OCI-LY1 (cell line): Measurements from ENCODE around the gene TBCD.
A peak's percentile ranks its signal among the peaks of the same experiment; 100 is the strongest.

Source experiments
- H2AFZ ChIP-seq: fragments of 200-600 bp; sonication (generic), shearing (Covaris generic); 2 replicates; pipeline ENCODE4 v1.6.0; 2014; ENCODE audit warnings: antibody characterized with exemption, mild to moderate bottlenecking, low read length
- H3F3A ChIP-seq: fragments of 200-600 bp; sonication (generic), shearing (Covaris generic); 2 replicates; pipeline ENCODE4 v1.6.0; 2014; ENCODE audit warnings: mild to moderate bottlenecking, antibody characterized with exemption, low read length, moderate library complexity; ENCODE audit not compliant: insufficient read depth
- H3K27ac ChIP-seq: fragments of 200-600 bp; sonication (generic); 2 replicates; pipeline ENCODE4 v1.5.1; 2014; ENCODE audit warnings: low read length, mixed run types, mild to moderate bottlenecking, low read depth; ENCODE audit not compliant: poor library complexity, severe bottlenecking
- H3K27me3 ChIP-seq: fragments of 200-600 bp; sonication (generic); 2 replicates; pipeline ENCODE4 v1.6.0; 2014; ENCODE audit warnings: antibody characterized with exemption, mild to moderate bottlenecking, low read length, moderate library complexity; ENCODE audit not compliant: insufficient read depth
- H3K36me3 ChIP-seq: fragments of 200-600 bp; sonication (generic); 2 replicates; pipeline ENCODE4 v1.6.1; 2014; ENCODE audit warnings: mild to moderate bottlenecking, antibody characterized with exemption, low read length, moderate library complexity, mixed read lengths; ENCODE audit not compliant: insufficient read depth
- H3K4me1 ChIP-seq: fragments of 200-600 bp; sonication (generic); 2 replicates; pipeline ENCODE4 v1.5.1; 2014; ENCODE audit warnings: mild to moderate bottlenecking, low read length, moderate library complexity; ENCODE audit not compliant: insufficient read depth, severe bottlenecking
- H3K4me2 ChIP-seq: fragments of 200-600 bp; sonication (generic), shearing (Covaris generic); 2 replicates; pipeline ENCODE4 v1.6.1; 2014; ENCODE audit warnings: low read length
- H3K4me3 ChIP-seq: fragments of 200-600 bp; sonication (generic); 2 replicates; pipeline ENCODE4 v1.5.1; 2014; ENCODE audit warnings: low read length, low read depth, mild to moderate bottlenecking, mixed read lengths; ENCODE audit not compliant: poor library complexity, severe bottlenecking
- H3K79me2 ChIP-seq: fragments of 200-600 bp; shearing (Covaris generic); 2 replicates; pipeline ENCODE4 v1.6.1; 2016; ENCODE audit warnings: mixed run types, low read length, mixed read lengths; ENCODE audit not compliant: insufficient read depth
- H3K9ac ChIP-seq: fragments of 200-600 bp; sonication (generic), shearing (Covaris generic); 2 replicates; pipeline ENCODE4 v1.6.1; 2014; ENCODE audit warnings: mild to moderate bottlenecking, low read length, mixed read lengths
- H3K9me2 ChIP-seq: fragments of 200-600 bp; sonication (generic), shearing (Covaris generic); 2 replicates; pipeline ENCODE4 v1.6.1; 2014; ENCODE audit warnings: low read depth, mild to moderate bottlenecking, low read length, mixed read lengths
- H3K9me3 ChIP-seq: fragments of 200-600 bp; shearing (Covaris generic); 2 replicates; pipeline ENCODE4 v1.6.1; 2014; ENCODE audit warnings: low read length, mixed read lengths
- H4K20me1 ChIP-seq: fragments of 200-600 bp; sonication (generic), shearing (Covaris generic); 2 replicates; pipeline ENCODE4 v1.6.0; 2016; ENCODE audit warnings: mild to moderate bottlenecking, low read length; ENCODE audit not compliant: insufficient read depth
- CTCF ChIP-seq: fragments of 200-600 bp; sonication (generic), shearing (Covaris generic); IDR thresholded peaks from 2 replicates; pipeline ENCODE4 v1.5.1; 2017; ENCODE audit warnings: mild to moderate bottlenecking, antibody characterized with exemption, low read length, moderate library complexity, mixed read lengths
- EZH2 ChIP-seq: fragments of 200-600 bp; sonication (generic), shearing (Covaris generic); IDR thresholded peaks from 2 replicates; pipeline ENCODE4 v1.8.0; 2017; ENCODE audit warnings: borderline replicate concordance, mixed run types, mild to moderate bottlenecking, antibody characterized with exemption, low read length, moderate library complexity, mixed read lengths

TBCD gene

GRCh38 chr17:82871056-82871775 is 119.4 kb downstream of the TBCD start:
- H3F3A ChIP-seq: no peaks in the 10 kb centered on the region
- TF ChIP-seq EZH2 (no peak), CTCF (peak; percentile 64)
- peaks cover 50% of the 10 kb centered on the region for H3K4me1 ChIP-seq
- peaks cover 25% of the 10 kb centered on the region; the same call in 1 of the 2 replicates for H3K36me3 ChIP-seq
- H3K9ac ChIP-seq: peak overlapping the region; percentile 57
- H3K9me2 ChIP-seq: no peaks in the 10 kb centered on the region
- H3K27me3 ChIP-seq: no peaks in the 10 kb centered on the region
- H3K4me3 ChIP-seq: peak overlapping the region; percentile 36
- H3K9me3 ChIP-seq: no peaks in the 10 kb centered on the region
- H3K4me2 ChIP-seq: peak overlapping the region; percentile 58
- H4K20me1 ChIP-seq: no peaks in the 10 kb centered on the region
- no peaks in the 10 kb centered on the region for H3K79me2 ChIP-seq
- H2AFZ ChIP-seq: no peak overlapping the region
- H3K27ac ChIP-seq: peak overlapping the region; percentile 93

GRCh38 chr17:82871776-82872561 is 120.1 kb downstream of the TBCD start:
- peak overlapping the region; percentile 36 for H3K4me3 ChIP-seq
- H3K79me2 ChIP-seq: no peaks in the 10 kb centered on the region
- no peak overlapping the region for H2AFZ ChIP-seq
- H3K36me3 ChIP-seq: peaks cover 25% of the 10 kb centered on the region; the same call in 1 of the 2 replicates
- H3K9me3 ChIP-seq: no peaks in the 10 kb centered on the region
- H3K27ac ChIP-seq: peak overlapping the region; percentile 93
- H3K9me2 ChIP-seq: no peaks in the 10 kb centered on the region
- peak overlapping the region; percentile 57 for H3K9ac ChIP-seq
- H3K4me1 ChIP-seq: peaks cover 44% of the 10 kb centered on the region
- H3K4me2 ChIP-seq: peak overlapping the region; percentile 58
- no peaks in the 10 kb centered on the region for H3K27me3 ChIP-seq
- no peaks in the 10 kb centered on the region for H4K20me1 ChIP-seq
- TF ChIP-seq CTCF (0 out of 2 replicates have a peak, but pooled peaks have one; percentile 11), EZH2 (no peak)
- H3F3A ChIP-seq: no peaks in the 10 kb centered on the region

- H3K9me3 ChIP-seq: no peaks in the 10 kb centered on the region
- peak overlapping the region; percentile 93 for H3K27ac ChIP-seq
Observed at GRCh38 chr17:82872591-82873520, 121.0 kb downstream of the TBCD start.

More at GRCh38 chr17:82872591-82873520, 121.0 kb downstream of the TBCD start:
- H4K20me1 ChIP-seq: no peaks in the 10 kb centered on the region
- H3K79me2 ChIP-seq: no peaks in the 10 kb centered on the region
- peak overlapping the region; percentile 57; the same call in 1 of the 2 replicates for H3K9ac ChIP-seq
- H3K4me1 ChIP-seq: peaks cover 44% of the 10 kb centered on the region
- no peak for TF ChIP-seq EZH2
- TF ChIP-seq CTCF: no peak
- H3K27me3 ChIP-seq: no peaks in the 10 kb centered on the region
- H3K4me2 ChIP-seq: peak overlapping the region; percentile 58
- peak overlapping the region; percentile 36 for H3K4me3 ChIP-seq
- H3K9me2 ChIP-seq: no peaks in the 10 kb centered on the region
- H3F3A ChIP-seq: no peaks in the 10 kb centered on the region
- peaks cover 25% of the 10 kb centered on the region; the same call in 1 of the 2 replicates for H3K36me3 ChIP-seq
- no peak overlapping the region for H2AFZ ChIP-seq
